NB4 (cell line): ENCODE data around the gene PCSK2.

Experiments used
- DNase-seq: peaks from one replicate; pipeline ENCODE4 v3.0.0; 2010; ENCODE audit warnings: low read depth
- H3K4me3 ChIP-seq: one replicate; pipeline ENCODE4 v1.5.1; 2011; ENCODE audit warnings: mild to moderate bottlenecking, low read depth, low read length, moderate library complexity
- MYC ChIP-seq: IDR thresholded peaks from 2 replicates; pipeline ENCODE4 v1.6.1; 2011; ENCODE audit warnings: low read depth, low read length
- POLR2A ChIP-seq: IDR thresholded peaks from 2 replicates; pipeline ENCODE4 v1.6.1; 2011; ENCODE audit warnings: mild to moderate bottlenecking; ENCODE audit not compliant: insufficient read length; ENCODE audit errors: extremely low read depth
- TF ChIP-seq, protein P1 (sequence below): IDR thresholded peaks from one replicate; pipeline ENCODE4 v1.5.1; 2012; ENCODE audit warnings: low read depth, low read length
- TF ChIP-seq, protein P2 (sequence below): IDR thresholded peaks from 2 replicates; pipeline ENCODE4 v1.6.1; 2011; ENCODE audit warnings: low read depth, low read length

The PCSK2 gene

DNA sequence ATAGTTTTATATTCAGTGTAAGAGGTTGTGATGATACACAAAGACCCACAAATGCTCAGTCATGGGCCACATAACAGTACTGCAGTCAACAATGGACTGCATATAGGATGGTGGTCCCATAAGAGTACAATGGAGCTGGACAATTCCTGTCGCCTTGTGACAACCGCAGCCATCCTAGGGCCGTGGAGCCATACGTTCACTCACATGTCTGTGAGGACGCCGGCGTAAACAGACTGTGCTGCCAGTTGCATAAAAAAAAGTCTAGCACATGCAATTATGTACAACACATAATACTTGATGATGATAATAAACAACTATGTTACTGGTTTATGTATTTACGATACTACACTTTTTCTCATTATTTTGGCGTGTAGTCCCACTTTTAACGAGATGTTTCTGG is 273.4 kb downstream of the PCSK2 start:
- H3K4me3 ChIP-seq, result no peak overlapping the region
- no peak for DNase-seq
- TF ChIP-seq MYC, result no peak
- TF ChIP-seq, protein P1, sequence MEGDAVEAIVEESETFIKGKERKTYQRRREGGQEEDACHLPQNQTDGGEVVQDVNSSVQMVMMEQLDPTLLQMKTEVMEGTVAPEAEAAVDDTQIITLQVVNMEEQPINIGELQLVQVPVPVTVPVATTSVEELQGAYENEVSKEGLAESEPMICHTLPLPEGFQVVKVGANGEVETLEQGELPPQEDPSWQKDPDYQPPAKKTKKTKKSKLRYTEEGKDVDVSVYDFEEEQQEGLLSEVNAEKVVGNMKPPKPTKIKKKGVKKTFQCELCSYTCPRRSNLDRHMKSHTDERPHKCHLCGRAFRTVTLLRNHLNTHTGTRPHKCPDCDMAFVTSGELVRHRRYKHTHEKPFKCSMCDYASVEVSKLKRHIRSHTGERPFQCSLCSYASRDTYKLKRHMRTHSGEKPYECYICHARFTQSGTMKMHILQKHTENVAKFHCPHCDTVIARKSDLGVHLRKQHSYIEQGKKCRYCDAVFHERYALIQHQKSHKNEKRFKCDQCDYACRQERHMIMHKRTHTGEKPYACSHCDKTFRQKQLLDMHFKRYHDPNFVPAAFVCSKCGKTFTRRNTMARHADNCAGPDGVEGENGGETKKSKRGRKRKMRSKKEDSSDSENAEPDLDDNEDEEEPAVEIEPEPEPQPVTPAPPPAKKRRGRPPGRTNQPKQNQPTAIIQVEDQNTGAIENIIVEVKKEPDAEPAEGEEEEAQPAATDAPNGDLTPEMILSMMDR, result no peak
- TF ChIP-seq, protein P2, sequence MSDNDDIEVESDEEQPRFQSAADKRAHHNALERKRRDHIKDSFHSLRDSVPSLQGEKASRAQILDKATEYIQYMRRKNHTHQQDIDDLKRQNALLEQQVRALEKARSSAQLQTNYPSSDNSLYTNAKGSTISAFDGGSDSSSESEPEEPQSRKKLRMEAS, result no peak
- no peak for TF ChIP-seq POLR2A

DNA sequence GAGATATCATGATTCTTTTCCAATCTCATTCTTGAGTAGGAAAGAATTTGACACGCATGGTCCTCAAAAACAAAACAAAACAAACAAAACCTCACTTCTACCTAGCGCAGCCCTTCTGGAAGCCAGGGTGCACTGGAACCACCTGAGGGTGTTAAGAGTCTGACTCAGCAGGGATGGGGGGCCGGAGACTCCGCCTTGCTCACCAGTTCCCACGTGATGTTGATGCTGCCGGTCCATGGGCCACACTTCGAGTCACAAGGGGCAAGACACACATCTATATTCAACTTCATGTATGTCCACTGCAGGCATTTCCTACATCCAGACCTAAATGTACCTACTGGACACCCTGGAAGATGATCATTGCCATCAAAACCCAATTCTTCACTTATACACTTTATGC is 274.0 kb downstream of the PCSK2 start:
- H3K4me3 ChIP-seq, result no peak overlapping the region
- no peak for DNase-seq
- TF ChIP-seq POLR2A (no peak), MYC (no peak)
- TF ChIP-seq, protein P1, result no peak
- TF ChIP-seq, protein P2, result no peak

GRCh38 chr20:17501701-17502100 is 274.9 kb downstream of the PCSK2 start:
- TF ChIP-seq, protein P1, result no peak
- no peak for TF ChIP-seq POLR2A
- TF ChIP-seq MYC, result no peak
- DNase-seq, result no peak
- H3K4me3 ChIP-seq, result no peak overlapping the region

DNA sequence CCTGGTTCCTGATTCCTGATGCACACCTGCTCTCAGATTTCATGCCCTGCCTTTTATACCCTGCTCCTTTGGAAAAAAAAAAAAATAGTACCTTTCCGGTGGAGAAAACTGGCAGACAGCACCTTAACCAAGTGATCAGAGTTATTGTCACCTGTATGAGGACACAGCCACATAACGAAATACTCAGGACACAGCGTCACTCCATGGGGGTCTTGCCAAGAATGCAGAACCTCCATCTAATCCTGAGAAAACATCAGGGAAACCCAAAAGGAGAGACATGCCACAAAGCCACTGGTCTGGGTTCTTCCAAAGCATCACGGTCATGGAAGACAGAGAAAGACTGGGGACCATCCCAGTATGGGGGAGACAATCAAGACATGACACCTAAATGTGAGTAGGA is 275.3 kb downstream of the PCSK2 start:
- H3K4me3 ChIP-seq, result no peak overlapping the region
- TF ChIP-seq, protein P1, result no peak
- TF ChIP-seq MYC, result no peak
- TF ChIP-seq POLR2A, result no peak
- TF ChIP-seq, protein P2, result no peak
- DNase-seq, result no peak

- TF ChIP-seq, protein P2, result no peak
- TF ChIP-seq POLR2A (no peak), MYC (no peak)
- TF ChIP-seq, protein P1, result no peak
- no peak overlapping the region for H3K4me3 ChIP-seq
- DNase-seq, result no peak
These were observed 276.6 kb downstream of the PCSK2 start for GRCh38 chr20:17503301-17504065.
